ENCODE measurements around the gene WWC1.

DNA sequence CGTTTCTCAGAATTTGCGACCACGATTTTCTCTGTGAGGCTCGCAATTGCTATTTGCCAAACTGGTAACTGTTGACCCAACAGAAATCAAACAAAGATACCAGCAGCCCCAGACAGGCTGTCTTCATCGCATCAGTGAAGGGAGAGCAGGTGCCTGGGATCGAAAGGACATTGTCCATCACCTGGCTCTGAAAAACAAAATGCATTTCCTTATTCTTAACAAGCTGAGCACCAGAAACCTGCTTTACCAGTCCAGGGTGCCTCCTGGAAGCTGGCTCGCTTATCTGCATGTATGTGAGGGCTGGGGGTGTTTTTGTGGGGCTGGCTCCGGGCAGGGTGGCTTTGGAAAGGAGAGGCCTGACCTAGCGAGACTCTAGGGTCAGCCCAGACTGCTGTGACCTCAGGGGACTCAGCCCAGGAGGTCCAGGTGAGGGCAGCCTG is 24.7 kb downstream of the WWC1 start:
- no peak for TF ChIP-seq POU2F2 (IDR thresholded peaks at IDR 0.05; ENCODE audit: low read depth, low read length)
- no peak for TF ChIP-seq POLR2AphosphoS5 (IDR thresholded peaks at IDR 0.05; ENCODE audit: low read depth, low read length)
- TF ChIP-seq POLR2A (IDR thresholded peaks at IDR 0.05; ENCODE audit: low read depth, low read length), result no peak
- no peak for TF ChIP-seq TAF1 (IDR thresholded peaks at IDR 0.05; ENCODE audit: low read depth, low read length)
- no peak for TF ChIP-seq PAX5 (IDR thresholded peaks at IDR 0.05; ENCODE audit: insufficient read depth, low read length, severe bottlenecking)
- TF ChIP-seq SPI1 (IDR thresholded peaks at IDR 0.05; ENCODE audit: low read depth, low read length), result no peak

Measured in GM12891 (cell line).